22Rv1 (cell line): ENCODE results near the gene CXCL8.

Experiments used
- ZFX ChIP-seq: fragments of 450-650 bp; IDR thresholded peaks from 2 replicates; pipeline ENCODE4 v1.6.1; 2017; ENCODE audit warnings: antibody characterized with exemption, borderline replicate concordance
- TF ChIP-seq, protein P1 (sequence below): fragments of 450-650 bp; IDR thresholded peaks from 2 replicates; pipeline ENCODE4 v1.5.1; 2017; ENCODE audit warnings: mild to moderate bottlenecking

DNA sequence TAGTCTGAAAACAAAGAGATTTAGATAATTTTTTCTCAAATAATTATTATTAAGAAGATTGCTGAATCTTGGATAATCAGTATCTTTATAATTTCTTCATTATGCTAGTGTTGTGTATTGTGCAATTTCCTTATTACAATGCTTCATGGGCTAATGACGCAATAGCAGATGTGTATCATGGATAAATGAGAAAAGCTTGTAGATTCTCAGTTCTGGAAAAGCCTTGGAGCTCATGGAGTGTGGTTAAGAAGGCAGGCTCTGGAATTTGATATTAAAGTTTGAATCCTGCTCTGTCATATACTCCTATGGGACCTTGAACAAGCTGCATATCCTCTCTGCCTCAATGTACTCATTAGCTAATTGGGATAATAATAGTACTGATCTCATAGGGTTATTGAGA lies 18.9 kb upstream of the CXCL8 start:
- TF ChIP-seq, protein P1, sequence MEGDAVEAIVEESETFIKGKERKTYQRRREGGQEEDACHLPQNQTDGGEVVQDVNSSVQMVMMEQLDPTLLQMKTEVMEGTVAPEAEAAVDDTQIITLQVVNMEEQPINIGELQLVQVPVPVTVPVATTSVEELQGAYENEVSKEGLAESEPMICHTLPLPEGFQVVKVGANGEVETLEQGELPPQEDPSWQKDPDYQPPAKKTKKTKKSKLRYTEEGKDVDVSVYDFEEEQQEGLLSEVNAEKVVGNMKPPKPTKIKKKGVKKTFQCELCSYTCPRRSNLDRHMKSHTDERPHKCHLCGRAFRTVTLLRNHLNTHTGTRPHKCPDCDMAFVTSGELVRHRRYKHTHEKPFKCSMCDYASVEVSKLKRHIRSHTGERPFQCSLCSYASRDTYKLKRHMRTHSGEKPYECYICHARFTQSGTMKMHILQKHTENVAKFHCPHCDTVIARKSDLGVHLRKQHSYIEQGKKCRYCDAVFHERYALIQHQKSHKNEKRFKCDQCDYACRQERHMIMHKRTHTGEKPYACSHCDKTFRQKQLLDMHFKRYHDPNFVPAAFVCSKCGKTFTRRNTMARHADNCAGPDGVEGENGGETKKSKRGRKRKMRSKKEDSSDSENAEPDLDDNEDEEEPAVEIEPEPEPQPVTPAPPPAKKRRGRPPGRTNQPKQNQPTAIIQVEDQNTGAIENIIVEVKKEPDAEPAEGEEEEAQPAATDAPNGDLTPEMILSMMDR, result no peak
- TF ChIP-seq ZFX, result no peak
